PC-3 (cell line): Measurements from ENCODE around the gene LRRC53.

Experiments
- EZH2phosphoT487 ChIP-seq: fragments of 300-600 bp; sonication (generic); IDR thresholded peaks from 2 replicates; pipeline ENCODE4 v1.6.1; 2018; ENCODE audit warnings: mild to moderate bottlenecking, antibody characterized with exemption, low read length, borderline replicate concordance
- TF ChIP-seq, protein P1 (sequence below): fragments of 300-600 bp; sonication (generic); conservative IDR thresholded peaks from 2 replicates; pipeline ENCODE4 v1.5.1; 2017; ENCODE audit warnings: antibody characterized with exemption, low read depth, mild to moderate bottlenecking, low read length

DNA sequence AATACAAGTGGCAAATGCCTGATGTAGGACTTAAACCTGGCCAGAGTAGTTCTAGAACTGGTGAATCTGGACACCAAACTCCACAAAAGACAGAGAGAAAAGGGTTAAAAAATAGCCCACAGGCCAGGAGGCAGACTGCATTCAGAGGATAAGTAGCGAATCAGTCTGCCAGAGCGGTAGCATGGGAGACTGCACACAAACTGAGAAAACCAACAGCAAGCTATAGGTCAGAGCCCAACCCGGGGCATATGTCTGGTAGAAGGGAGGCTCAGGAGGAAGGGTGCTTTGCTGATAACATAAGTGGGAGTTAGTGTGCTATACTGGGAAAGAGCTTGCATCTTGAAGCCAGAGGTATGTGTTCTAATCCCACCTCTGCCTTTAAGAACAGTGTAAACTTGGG lies 4.0 kb downstream of the LRRC53 start:
- TF ChIP-seq, protein P1, sequence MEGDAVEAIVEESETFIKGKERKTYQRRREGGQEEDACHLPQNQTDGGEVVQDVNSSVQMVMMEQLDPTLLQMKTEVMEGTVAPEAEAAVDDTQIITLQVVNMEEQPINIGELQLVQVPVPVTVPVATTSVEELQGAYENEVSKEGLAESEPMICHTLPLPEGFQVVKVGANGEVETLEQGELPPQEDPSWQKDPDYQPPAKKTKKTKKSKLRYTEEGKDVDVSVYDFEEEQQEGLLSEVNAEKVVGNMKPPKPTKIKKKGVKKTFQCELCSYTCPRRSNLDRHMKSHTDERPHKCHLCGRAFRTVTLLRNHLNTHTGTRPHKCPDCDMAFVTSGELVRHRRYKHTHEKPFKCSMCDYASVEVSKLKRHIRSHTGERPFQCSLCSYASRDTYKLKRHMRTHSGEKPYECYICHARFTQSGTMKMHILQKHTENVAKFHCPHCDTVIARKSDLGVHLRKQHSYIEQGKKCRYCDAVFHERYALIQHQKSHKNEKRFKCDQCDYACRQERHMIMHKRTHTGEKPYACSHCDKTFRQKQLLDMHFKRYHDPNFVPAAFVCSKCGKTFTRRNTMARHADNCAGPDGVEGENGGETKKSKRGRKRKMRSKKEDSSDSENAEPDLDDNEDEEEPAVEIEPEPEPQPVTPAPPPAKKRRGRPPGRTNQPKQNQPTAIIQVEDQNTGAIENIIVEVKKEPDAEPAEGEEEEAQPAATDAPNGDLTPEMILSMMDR: no peak
- no peak for TF ChIP-seq EZH2phosphoT487
